COLO668 (cell line): ENCODE measurements around the gene RPL35.

Experiments used
- DNase-seq: peaks from one replicate; lab custom pipeline; 2025; ENCODE audit not compliant: unreplicated experiment; lab: John Stamatoyannopoulos, UW

RPL35 gene

DNA sequence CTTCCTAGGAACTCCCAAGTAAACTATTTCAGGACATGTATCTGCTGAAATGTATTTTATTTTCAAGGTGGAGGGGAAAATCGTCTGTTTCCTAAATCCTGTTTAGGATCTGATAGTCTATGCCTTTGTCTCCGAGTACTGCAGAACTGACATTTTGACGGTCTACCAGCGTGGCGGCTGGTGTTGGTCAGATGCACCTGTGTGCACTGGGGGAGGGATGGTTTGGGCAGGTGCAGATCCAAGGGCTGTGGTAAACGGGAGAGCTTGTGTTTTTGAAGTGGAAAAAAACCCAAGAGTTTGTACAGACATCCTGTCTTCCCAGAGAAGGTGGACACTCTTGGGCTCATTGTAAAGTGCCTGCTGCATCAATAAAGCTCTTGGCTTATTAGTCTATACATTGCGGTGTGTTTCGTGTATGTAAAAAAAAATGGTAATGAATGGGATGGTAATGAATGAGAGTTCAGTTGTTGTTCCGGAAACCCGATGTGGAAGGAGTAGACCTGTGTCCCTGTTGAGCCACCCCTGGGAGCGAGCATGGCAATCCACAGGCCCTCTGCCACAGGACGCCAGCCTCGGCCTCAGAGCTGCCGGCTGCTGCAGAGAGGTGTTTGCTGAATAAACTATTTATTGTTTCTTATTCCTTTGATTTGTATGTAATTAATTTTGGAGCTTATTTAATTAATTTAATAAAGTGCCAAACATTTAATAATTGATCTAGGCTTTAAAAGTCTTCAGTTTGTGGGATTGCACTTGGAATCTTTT lies 15.4 kb upstream of the RPL35 start:
- peak; percentile 19 for DNase-seq

DNA sequence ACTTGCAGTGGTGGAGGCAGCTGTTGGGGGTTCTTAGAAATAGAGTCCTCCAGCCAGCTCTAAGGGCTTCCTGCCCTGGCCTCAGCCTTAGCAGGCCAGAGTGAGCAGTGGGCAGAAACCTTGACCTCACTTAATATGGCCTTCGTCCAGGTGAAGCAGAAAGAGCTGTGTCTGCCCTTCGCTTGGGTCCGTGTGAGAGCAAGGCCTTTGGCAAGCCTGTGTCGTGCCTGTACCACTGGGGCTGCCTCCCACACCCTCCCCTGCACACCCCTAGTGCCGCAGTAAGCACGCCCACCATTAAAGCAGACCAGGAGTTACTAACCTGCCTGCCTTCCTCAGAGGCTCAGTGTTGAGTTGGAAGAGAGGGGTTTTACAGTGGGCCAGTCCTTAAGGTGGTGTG lies 13.7 kb upstream of the RPL35 start:
- no peak for DNase-seq

DNA sequence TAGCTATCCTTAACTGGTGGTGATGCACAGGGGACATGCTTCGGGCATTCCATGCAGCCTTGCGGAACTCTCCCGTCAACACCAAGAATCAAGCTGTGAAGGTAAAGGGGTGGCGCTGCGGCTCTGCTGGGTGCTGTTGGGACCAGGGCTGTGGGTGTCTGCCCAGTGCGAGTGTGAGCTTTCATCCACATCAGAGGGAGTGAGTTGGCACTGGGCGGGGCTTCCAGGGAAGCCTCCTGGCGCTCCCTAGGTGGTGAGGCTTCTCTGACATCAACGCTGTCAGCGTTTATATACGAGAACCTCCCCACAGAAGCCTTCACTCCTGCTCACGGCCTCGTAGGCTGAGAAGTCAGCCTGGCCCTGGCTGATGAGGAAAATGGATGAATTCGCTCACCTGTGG lies 11.9 kb upstream of the RPL35 start:
- no peak for DNase-seq

- DNase-seq = no peak
These were observed 9.4 kb upstream of the RPL35 start for GRCh38 chr9:124871156-124871561.

GRCh38 chr9:124870723-124871122 lies 9.0 kb upstream of the RPL35 start:
- DNase-seq = no peak

DNA sequence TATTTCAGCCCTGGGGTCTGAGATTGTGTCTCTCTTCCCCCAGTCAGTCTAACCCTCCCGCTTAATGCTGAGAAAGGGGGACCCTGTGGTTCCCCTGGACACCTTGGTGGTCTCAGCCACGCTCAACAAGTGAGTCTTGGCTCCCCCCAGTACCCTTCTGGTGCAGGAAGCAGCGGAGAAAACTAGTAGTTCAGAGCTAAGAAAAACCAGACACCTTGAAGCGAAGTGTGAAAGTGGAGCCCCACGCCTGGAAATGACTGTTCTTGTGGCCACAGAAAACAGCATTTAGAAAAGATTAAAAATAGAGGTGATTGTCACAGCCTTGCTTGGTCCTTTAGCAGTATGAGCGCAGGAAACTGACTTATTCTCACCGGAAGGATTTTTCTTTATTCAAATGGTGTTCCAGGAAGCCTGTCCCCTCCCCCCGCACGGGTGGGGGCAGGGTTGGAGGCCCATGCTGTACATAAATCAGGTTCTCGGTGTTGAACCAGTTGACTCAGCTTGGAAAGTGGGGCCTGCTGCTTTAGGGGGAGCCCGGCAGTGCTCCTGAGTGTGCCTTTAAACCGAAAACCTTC lies 8.3 kb upstream of the RPL35 start:
- peak; percentile 61 for DNase-seq

GRCh38 chr9:124869466-124869985 lies 7.8 kb upstream of the RPL35 start:
- DNase-seq = peak; percentile 53

- DNase-seq = peak; percentile 93
These were observed 7.0 kb upstream of the RPL35 start for GRCh38 chr9:124868511-124869465.

GRCh38 chr9:124863371-124863871 lies 1.7 kb upstream of the RPL35 start:
- DNase-seq = no peak

- DNase-seq = no peak
These were observed 995 bp downstream of the RPL35 start for GRCh38 chr9:124860582-124861341.

DNA sequence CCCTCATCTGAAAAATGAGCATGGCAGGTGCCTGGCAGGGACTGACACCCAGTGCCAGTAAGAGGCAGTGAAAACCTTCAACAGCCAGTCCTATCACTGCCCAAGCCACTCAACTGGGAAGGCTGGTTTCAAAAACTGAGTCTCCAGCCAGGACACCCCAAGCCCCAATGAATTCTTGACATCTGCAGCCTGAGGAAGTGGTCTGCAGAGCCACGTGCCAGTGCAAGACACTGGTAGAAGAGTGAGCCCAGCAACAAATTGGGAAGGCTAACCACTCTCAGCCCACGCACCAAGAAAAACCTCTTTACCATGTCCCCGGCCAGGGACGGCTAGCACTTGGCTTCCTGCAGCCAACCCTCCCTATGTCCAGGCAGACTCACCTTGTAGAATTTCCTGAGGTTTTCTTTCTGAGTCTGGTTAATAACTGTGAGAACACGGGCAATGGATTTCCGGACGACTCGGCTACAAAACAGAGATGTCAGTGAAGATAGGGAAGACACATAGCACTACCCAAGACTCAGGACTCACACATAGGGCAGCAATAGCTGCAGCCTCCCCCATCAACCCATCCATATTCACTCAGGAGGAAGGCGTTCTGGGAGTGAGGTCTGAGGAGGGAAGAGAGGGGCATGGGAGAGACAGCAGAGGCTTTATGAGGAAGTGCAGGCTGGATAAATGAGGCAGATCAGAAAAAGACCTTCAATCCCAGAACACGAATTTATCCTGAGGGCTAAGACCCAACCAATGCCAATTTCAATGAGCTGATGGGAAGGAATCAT lies 1.8 kb downstream of the RPL35 start:
- no peak for DNase-seq

- no peak for DNase-seq
These were observed 3.3 kb downstream of the RPL35 start for GRCh38 chr9:124858330-124859046.

GRCh38 chr9:124857533-124858162 lies 4.1 kb downstream of the RPL35 start:
- no peak for DNase-seq

- peak; percentile 57 for DNase-seq
These were observed 5.6 kb downstream of the RPL35 start for GRCh38 chr9:124855944-124856765.

DNA sequence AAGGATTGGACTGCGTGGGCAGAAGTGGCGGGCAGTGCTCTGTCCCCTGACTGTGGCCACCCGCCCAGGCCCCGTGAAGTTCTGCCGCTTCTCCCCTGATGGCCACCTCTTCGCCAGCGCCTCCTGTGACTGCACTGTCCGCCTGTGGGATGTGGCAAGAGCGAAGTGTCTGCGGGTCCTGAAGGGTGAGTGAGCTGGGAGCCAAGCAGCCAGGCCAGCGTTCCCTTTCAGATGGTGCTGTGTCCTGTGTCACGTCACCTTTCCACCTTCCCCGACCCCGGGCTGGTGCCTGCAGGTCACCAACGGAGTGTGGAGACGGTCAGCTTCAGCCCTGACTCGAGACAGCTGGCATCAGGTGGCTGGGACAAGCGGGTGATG lies 6.2 kb downstream of the RPL35 start:
- DNase-seq = no peak

DNA sequence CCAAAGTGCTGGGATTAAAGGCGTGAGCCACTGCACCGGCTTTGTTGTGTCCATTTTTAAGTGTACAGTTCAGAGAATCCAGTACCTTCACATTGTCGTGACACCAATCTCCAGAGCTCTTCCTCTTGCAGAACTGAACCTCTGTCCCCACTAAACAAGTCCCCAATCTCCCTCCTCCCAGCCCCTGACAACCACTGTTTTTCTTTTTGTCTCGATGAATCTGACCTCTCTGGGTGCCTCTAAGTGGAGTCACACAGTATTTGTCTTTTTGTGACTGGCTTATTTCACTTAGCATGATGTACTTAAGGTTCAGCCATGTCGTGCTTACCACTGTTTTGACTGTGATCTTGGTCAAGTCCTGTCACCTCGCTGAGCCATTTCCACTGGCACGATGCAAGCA lies 6.9 kb downstream of the RPL35 start:
- DNase-seq = no peak

GRCh38 chr9:124854161-124854560 lies 7.6 kb downstream of the RPL35 start:
- DNase-seq = no peak

- DNase-seq = no peak
These were observed 8.1 kb downstream of the RPL35 start for GRCh38 chr9:124853605-124854143.
